ENCODE results near the gene WNK2. TPM values are rescaled to one million over a fixed set of nuclear protein-coding genes. Genes with fewer than 3 reads are reported as not detected.

WNK2 gene
- total RNA-seq, 1 experiment from 2014 or later: 69.4 TPM

DNA sequence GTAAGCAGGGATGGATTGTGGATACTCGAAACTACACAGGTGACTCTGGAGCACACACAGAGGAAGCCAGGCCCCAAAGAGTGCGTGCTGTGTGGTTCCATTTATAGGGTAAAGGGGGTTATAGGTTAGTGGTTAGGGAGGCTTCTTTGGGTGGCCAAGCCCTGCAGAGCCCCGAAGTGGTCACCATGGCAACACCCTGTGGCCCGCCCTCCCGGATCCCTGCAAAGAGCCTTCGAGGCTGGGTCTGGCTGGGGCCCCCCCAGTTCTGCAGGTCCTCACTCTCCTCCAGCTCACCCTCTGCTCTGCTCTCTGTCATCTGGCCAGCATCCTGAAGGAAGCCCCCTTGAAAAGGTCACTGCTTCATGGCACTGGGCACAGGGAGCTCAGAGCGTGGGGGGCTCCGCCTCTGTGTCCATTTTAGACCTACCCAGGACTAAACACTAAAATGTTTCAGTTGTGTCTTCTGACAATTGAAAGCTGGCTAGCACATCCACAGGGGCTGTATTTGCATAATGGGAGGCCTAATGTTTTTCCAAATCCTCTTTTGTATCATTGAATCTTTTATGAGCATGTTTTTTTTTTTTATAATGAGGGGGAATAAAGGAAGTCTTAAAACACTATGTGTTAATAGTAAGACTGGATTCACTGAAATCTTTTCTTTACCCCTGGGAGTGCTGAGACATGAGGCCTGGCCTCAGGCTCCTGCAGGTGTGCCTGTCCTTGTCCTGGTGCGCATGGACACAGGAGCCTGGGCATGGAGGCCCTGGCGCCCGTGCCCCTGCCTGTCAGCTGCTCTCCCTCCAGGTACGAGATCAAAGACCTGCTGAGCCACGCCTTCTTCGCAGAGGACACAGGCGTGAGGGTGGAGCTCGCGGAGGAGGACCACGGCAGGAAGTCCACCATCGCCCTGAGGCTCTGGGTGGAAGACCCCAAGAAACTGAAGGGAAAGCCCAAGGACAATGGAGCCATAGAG, 55.3 kb downstream of the WNK2 start:
- H3K18ac ChIP-seq (ENCODE audit: insufficient read length, low read depth, low read length): no peak overlapping the region
- Mint-ChIP-seq H3K4me1 (peaks cover 10 to 15% of the 10 kb centered on the region in 2 experiments), H3K27ac (0 out of 7 replicates have a peak overlapping the region, but pooled peaks of 1 of the 3 experiments have one; percentile 40), H3K27me3 (ENCODE audit: low read depth) (no peaks in the 10 kb centered on the region), H3K9me3 (no peaks in the 10 kb centered on the region), H3K36me3 (ENCODE audit: insufficient read depth in 1 of 3, low read depth in 3 of 3) (peaks cover 17 to 25% (median 25%) of the 10 kb centered on the region in 3 experiments), H3K4me3 (no peak overlapping the region; a peak in 1 of 5 replicates)
- H3K4ac ChIP-seq (ENCODE audit: low read depth, low read length): no peak overlapping the region
- no peak overlapping the region for H3T11ph ChIP-seq (ENCODE audit: low read length)
- H4K20me1 ChIP-seq (ENCODE audit: control insufficient read depth, insufficient read depth, insufficient read length): no peaks in the 10 kb centered on the region
- no peaks in the 10 kb centered on the region for H3K79me2 ChIP-seq (ENCODE audit: insufficient read depth, low read length)
- no peak overlapping the region for H4K8ac ChIP-seq (replicated peaks; ENCODE audit: insufficient read length, low read depth, low read length)
- H2BK120ac ChIP-seq (ENCODE audit: low read depth, low read length, poor library complexity, severe bottlenecking): no peak overlapping the region
- no peak overlapping the region for H4K91ac ChIP-seq (ENCODE audit: insufficient read length, low read depth, low read length)
- H3K23ac ChIP-seq (ENCODE audit: insufficient read length, low read depth, low read length): no peak overlapping the region
- H4K5ac ChIP-seq (ENCODE audit: insufficient read length, low read depth, low read length): no peak overlapping the region
- DNase-seq: no peak
- no peak overlapping the region for H3K27ac ChIP-seq (ENCODE audit: insufficient read length, low read depth, low read length)
- no peak overlapping the region for H2AK5ac ChIP-seq (ENCODE audit: insufficient read length, low read length)
- no peaks in the 10 kb centered on the region for H3K27me3 ChIP-seq (ENCODE audit: insufficient read depth, low read length)
- H2BK20ac ChIP-seq (ENCODE audit: low read depth, low read length, poor library complexity, severe bottlenecking): no peak overlapping the region
- no peak overlapping the region for H2AFZ ChIP-seq (ENCODE audit: low read length)
- no peaks in the 10 kb centered on the region for H3K23me2 ChIP-seq (ENCODE audit: insufficient read length, low read depth, low read length, poor library complexity, severe bottlenecking)
- H2BK15ac ChIP-seq (ENCODE audit: low read depth, low read length): no peak overlapping the region
- H3K4me1 ChIP-seq (ENCODE audit: insufficient read depth, low read length): no peaks in the 10 kb centered on the region
- no peaks in the 10 kb centered on the region for H3K9me3 ChIP-seq (ENCODE audit: control insufficient read depth, low read depth, low read length)
- no CpG with 5 or more reads among the region's 19 CpGs for WGBS (ENCODE audit: extremely low coverage, insufficient read length, low lambda C conversion rate)
- no peak overlapping the region for H2BK12ac ChIP-seq (ENCODE audit: insufficient read length, low read depth, low read length)
- H3K4me2 ChIP-seq (ENCODE audit: insufficient read depth, insufficient read length, low read length): no peak overlapping the region
- TF ChIP-seq, protein P1, sequence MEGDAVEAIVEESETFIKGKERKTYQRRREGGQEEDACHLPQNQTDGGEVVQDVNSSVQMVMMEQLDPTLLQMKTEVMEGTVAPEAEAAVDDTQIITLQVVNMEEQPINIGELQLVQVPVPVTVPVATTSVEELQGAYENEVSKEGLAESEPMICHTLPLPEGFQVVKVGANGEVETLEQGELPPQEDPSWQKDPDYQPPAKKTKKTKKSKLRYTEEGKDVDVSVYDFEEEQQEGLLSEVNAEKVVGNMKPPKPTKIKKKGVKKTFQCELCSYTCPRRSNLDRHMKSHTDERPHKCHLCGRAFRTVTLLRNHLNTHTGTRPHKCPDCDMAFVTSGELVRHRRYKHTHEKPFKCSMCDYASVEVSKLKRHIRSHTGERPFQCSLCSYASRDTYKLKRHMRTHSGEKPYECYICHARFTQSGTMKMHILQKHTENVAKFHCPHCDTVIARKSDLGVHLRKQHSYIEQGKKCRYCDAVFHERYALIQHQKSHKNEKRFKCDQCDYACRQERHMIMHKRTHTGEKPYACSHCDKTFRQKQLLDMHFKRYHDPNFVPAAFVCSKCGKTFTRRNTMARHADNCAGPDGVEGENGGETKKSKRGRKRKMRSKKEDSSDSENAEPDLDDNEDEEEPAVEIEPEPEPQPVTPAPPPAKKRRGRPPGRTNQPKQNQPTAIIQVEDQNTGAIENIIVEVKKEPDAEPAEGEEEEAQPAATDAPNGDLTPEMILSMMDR (conservative IDR thresholded peaks at IDR 0.05): no peak
- no peak overlapping the region for H3K9ac ChIP-seq (ENCODE audit: extremely low read depth, insufficient read length, low read length)
- no peak overlapping the region for H3K14ac ChIP-seq (ENCODE audit: insufficient read depth, low read length)
- H2BK5ac ChIP-seq (ENCODE audit: insufficient read length, low read length): no peak overlapping the region
- H3K79me1 ChIP-seq (ENCODE audit: insufficient read depth, low read depth, low read length, poor library complexity, severe bottlenecking): no peaks in the 10 kb centered on the region
- H3K56ac ChIP-seq (ENCODE audit: insufficient read length, low read depth, low read length): no peak overlapping the region

Measured in H9 (cell line).